Fibroblast of skin of left biceps (primary cell): Measurements from ENCODE around the gene MIF.
"Not testable (repeated sequence)": the region's sequence is repeated elsewhere in the genome, so short reads cannot be mapped to it uniquely, and the experiment has no call there.

Source experiments
- DNase-seq, 2 experiments: peaks; one replicate each; pipeline ENCODE4 v3.0.0-alpha.2; 2013; ENCODE audit warnings: low read depth in 2 of 2

Gene MIF

DNA sequence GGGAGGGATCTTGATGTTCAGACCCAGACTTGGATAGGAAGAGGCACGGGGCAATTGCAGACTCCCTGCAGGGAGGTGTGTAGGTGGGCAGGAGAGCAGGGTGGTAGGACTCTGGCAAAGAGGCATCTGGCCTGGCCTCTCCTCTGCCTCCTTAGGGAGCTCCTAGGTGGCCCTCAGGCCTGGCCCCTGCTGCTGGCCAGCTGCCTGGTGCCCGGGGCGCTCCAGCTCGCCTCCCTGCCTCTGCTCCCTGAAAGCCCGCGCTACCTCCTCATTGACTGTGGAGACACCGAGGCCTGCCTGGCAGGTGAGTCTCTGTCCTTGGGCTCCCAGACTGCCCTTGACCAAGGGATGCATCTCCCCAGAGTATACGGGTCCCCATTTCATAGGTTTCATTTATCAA is 16.6 kb upstream of the MIF start:
- DNase-seq, result no peak

DNA sequence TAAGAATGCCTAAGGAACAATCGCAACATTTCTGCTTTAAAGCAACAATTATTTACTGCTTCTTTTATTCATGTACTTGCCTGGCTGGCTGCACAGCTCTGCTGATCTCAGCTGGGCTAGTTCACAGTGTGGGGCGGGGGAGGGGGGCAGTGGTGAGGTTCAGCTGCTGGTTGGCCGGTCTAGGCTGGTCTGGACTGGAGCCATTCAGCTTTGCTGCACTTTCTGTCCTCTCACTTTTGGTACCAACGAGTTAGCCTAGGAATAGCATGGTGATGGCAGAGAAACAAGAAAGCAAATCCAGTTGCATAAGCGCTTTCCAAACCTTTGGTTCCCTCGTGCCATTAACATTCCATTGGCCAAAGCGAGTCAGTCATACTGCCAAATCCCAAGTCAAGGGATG is 16.0 kb upstream of the MIF start:
- DNase-seq, result no peak

DNA sequence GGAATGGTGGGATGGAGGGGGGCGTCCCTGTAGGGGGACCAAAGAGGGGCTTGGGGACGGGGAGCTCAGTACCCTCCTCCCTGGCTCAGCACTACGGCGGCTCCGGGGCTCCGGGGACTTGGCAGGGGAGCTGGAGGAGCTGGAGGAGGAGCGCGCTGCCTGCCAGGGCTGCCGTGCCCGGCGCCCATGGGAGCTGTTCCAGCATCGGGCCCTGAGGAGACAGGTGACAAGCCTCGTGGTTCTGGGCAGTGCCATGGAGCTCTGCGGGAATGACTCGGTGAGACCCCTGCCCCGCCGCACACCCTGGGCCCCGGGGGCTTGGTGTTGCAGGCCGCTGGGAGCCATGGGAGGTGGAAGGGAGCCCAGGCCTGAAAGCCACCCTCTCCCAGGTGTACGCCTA is 11.8 kb upstream of the MIF start:
- no peak for DNase-seq

DNA sequence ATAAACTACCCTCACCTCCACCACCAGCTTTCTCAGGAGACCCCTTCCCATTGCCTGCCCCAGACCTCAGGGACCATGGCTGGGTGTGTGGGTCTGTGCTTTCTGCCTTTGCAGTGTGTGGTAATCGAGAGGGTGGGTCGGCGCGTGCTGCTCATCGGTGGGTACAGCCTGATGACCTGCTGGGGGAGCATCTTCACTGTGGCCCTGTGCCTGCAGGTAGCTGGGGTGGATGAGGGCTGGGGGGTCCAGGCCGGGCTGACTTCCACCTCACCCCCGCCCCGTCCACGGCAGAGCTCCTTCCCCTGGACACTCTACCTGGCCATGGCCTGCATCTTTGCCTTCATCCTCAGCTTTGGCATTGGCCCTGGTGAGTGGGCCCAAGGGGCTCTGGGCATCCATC is 10.5 kb upstream of the MIF start:
- no peak for DNase-seq

DNA sequence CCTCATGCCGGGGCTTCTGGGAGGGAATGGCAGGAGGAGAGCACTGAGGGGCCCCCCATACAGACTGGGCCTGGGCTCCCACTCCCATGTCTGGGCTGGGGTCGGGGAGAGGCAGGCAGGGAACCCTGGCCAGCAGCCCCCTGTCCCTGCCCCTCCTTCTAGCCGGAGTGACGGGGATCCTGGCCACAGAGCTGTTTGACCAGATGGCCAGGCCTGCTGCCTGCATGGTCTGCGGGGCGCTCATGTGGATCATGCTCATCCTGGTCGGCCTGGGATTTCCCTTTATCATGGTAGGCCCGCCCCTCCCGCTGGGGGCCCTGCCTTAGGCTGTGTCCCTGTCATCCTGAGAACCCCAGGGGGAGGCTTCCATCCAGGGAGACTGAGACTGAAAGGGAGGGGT is 10.0 kb upstream of the MIF start:
- DNase-seq, result no peak

DNA sequence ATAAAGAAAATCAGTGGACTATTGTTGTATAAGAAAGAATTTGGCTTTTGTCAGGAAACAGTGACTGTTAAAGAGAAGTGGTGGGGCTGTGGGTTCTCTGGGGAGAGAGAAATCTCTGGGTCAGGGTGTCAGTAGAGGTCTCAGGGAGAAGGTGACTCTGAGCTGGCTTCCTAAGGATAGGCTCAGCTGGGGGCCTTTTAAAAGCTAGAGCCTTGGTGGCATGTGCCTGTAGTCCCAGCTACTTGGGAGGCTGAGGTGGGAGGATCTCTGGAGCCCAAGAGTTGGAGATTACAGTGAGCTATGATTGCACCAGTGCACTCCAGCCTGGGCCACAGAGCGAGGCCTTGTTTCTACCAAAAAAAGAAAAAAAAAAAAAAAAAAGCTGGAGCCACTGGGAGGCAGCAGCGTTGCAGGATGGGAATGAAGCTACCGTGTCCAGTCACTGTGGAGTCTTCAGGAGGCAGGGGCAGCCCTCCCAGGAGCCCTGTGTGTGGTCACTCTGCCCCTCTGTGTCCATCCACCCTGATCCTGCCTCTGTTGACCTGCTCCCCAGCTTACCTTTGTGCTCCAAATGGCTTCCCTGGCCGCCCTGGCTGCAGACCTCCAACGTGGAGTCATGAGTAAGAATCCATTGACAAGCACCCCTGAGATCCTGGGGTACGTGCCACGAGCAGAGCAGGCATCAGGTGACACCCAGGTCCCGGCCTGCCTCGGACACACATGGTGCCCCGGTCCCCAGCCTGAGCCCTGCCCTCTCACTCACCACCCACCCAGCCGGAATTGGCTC is 5.4 kb upstream of the MIF start:
- no peak for DNase-seq

DNA sequence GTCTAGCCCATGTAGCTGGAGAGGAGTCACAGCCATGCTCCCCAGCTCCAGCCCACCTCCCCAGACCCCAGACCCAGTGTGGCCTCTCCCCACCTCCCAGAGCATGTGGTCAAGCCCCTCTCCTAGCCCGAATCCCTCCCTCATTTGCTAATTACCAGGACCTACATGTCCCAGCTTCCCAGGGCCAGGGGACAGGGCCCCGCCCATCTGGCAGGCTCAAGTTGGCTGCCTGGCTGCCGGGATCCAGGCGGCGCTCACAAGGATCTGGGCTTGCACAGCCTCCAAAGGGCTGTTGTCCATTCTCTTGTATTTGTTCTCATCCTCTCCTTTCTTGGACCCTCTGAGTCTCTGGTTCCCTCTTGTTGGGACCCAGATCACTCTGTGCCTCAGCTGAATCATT is 4.6 kb upstream of the MIF start:
- DNase-seq, result no peak

DNA sequence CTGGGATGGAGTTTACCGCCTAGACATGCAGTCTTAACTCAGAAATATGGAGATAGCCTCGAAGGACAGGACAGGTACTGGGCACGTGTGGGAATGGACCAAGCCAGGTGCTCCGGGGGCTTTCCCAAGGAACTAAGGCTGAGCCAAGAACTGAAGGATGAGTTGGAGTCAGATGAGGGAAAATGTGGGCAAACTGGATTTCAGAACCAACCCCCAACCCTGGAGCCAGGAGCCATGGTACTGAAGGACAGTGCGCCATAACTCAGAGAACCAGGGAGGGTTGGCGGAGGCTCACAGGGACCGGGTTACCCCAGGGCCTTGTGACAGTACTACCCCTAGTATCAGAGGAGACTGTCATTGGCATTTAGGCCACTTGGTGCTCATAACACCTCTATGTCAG is 2.5 kb upstream of the MIF start:
- no peak for DNase-seq

DNA sequence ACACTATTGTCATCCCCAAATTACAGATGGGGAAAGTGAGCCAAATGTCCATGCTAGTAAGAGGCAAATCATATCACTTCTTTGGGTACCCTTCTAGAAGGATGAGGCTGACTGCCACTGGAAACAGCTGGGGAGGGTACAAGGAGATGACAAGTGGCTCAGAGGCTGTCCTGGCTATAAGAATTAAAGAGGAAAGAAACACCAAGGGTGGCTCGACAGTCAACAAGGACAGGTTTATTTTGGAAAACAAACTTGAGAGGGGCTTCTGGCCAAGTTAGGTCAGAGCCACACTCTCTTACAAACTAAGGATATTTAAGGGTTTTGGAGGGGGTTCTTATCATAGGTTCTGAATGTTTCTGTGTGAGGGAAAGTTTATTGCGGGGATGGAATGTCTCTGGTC is 2.1 kb upstream of the MIF start:
- DNase-seq, result no peak

DNA sequence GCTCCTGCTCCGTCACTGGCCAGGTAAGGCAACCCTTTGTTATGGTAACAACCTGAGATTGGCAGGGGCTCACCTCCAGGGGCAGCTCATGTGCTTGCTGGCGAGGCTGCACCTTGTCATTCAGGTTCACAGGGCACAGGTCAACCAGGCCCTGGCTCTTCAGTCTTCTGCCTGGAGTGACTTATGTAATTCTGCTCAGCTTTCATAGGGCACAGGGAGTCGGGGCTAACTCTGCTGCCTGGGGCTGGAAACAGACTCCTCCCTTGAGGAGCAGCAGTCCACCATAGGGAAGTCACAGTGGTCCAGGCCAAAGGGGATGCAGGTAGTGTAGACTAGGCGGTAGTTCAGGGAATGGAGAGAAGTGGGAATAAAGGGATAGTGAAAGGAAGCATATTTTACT is 1.5 kb upstream of the MIF start:
- DNase-seq, result no peak

DNA sequence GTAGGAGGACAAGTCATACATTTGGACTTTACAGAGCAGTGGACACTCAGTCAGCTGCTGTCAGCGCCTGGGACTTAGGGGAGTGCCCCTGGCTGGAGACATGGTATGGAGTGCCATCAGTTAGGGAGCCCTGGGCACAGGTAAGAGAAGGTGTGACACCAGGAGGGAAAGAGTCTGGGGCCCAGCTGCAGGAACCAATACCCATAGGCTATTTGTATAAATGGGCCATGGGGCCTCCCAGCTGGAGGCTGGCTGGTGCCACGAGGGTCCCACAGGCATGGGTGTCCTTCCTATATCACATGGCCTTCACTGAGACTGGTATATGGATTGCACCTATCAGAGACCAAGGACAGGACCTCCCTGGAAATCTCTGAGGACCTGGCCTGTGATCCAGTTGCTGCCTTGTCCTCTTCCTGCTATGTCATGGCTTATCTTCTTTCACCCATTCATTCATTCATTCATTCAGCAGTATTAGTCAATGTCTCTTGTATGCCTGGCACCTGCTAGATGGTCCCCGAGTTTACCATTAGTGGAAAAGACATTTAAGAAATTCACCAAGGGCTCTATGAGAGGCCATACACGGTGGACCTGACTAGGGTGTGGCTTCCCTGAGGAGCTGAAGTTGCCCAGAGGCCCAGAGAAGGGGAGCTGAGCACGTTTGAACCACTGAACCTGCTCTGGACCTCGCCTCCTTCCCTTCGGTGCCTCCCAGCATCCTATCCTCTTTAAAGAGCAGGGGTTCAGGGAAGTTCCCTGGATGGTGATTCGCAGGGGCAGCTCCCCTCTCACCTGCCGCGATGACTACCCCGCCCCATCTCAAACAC is 850 bp upstream of the MIF start:
- no peak for DNase-seq

DNA sequence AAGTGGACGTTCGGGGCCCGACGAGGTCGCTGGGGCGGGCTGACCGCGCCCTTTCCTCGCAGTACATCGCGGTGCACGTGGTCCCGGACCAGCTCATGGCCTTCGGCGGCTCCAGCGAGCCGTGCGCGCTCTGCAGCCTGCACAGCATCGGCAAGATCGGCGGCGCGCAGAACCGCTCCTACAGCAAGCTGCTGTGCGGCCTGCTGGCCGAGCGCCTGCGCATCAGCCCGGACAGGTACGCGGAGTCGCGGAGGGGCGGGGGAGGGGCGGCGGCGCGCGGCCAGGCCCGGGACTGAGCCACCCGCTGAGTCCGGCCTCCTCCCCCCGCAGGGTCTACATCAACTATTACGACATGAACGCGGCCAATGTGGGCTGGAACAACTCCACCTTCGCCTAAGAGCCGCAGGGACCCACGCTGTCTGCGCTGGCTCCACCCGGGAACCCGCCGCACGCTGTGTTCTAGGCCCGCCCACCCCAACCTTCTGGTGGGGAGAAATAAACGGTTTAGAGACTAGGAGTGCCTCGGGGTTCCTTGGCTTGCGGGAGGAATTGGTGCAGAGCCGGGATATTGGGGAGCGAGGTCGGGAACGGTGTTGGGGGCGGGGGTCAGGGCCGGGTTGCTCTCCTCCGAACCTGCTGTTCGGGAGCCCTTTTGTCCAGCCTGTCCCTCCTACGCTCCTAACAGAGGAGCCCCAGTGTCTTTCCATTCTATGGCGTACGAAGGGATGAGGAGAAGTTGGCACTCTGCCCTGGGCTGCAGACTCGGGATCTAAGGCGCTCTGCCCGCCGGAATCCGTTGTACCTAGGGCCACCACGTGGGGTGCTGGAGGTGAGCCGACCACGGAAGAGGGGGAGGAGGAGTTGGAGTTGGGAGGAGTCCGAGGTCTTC is 771 bp downstream of the MIF start:
- peak in 1 of 2 experiments; percentile 39 for DNase-seq

DNA sequence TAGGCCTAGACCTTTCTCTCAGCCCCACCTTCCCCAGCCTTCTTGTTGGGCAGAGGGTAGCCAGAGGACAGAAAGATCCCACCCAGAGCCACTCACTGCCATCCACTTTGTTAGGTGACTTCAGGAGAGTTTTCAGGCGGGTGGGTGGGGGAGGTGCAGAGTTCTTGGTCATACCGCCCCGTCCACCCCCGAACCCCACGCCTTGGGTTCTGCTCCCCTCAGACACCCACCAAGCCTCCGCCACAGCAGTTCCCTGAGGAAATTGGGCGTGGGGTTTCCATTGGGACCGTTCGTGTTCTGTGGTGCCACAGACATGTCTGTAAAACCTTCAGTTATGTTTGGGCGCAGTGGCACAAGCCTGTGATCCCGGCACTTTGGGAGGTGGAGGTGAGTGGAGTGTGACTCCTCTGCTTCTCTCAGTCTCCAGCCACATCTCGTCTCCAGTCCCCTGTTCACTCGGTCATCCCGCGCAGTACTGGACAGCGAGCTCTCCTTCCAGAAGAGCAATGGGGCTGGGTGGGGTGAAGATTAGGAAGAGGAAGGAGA is 1.5 kb downstream of the MIF start:
- no peak for DNase-seq

DNA sequence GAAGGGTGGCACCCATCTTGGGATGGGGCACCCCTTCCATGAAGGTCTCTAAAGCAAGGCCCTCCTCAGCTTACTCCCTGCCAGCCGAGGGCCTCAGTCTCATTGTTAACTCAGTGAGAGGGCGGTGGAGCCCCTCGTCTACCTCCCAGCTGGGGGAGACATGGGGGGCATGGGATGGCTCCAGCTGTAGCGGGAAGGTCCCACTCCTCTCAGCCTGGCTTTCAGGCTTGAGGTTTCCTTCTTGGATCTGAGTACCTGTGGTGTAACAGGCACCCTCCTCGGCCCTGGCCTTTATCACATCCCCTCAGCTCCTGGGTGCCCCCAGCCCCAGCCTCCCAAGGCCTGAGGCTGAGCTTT is 2.0 kb downstream of the MIF start:
- no peak for DNase-seq

DNA sequence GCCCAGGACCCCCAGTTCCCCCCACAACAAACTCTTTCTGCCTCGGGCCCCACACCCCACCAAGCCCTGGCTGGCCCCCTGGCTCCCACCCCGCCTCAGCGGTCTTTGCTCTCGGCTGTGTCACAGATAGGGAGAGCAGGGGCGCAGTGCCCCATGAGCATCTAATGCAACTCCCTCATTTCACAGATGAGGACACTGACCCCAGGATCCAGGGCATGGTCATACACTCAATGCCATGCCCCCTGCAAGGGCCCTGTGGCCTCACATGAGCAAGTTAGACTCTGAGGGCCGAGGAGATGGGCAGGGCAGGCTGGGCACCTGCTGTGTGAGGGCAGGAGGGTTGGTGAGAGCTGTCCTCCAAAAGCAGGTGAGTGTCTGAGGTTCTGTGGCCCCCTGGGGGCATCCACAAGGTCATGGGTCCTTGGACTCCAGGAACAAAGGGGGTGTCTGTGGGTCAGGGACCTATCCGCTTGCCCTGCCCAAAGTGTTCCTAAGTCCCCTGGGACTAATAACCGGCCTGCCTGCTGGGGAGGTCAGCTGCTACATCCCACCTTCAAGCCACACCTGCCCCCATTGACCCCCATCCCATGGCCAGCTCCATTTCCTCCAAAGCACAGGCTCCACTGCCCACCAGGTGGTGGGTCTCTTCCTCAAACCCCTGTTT is 2.5 kb downstream of the MIF start:
- DNase-seq, result no peak

DNA sequence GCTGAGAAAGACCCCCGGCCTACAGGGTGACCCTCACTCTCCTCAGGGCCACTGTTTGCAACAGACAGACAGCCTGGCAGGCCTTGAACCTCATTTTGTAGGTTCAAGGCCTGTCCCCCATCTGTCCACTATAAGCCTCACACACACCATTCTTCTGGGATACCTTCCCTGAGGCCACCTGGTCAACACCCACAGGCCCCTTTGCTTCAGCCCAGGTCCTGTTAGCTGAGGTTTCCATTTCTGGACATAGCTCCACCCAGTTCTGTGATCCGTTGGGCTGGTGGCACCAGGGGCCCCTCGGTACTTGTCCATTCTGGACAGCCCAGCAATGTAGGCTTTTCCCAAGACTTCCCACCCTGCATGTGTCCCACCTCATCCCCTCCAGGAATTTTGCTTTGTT is 3.1 kb downstream of the MIF start:
- DNase-seq, result no peak

DNA sequence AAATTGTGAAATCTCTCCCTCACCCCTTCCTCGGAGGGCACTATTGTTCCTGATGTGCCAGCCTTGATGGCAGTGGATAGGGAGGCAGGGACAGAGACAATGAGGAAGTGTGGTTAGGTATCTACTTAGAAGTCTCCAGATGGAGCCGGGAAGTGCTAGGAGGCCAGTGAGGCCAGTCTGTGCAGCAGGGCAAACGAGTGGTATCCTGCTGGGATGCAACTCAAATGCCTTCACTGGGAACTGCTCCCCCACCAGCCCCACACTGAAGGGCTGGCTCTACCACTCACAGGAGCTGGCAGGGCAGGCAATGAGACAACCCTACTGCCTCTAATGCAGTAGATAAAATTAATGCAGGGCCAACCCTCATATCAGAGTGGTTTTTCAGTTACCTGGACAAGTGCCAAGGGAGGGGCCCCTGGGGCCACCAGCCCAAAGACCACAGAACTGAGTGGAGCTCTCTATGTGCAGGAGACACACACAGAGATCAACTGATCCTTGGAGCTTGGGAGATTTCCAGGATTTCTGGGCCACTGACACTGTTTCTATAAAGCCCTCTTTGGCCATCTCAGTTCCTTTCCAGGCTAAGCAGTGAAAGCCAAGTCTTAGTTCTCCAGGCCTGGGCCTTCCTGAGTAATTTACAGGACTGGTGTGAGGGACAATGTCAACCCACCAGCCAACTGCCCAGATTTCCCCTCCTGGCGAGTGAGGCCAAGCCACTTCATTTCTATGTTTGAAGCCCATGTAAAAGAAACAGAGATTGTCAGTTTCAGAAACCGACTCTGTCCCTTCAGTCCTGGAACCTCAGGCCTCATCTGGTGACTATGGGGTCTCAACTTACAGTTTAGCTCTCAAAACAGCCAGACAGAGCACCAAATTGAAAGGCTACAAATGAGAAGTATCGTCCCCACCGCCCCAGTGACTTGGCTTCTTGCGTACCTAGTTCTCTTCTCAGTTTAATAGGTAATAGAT is 4.1 kb downstream of the MIF start:
- no peak for DNase-seq

DNA sequence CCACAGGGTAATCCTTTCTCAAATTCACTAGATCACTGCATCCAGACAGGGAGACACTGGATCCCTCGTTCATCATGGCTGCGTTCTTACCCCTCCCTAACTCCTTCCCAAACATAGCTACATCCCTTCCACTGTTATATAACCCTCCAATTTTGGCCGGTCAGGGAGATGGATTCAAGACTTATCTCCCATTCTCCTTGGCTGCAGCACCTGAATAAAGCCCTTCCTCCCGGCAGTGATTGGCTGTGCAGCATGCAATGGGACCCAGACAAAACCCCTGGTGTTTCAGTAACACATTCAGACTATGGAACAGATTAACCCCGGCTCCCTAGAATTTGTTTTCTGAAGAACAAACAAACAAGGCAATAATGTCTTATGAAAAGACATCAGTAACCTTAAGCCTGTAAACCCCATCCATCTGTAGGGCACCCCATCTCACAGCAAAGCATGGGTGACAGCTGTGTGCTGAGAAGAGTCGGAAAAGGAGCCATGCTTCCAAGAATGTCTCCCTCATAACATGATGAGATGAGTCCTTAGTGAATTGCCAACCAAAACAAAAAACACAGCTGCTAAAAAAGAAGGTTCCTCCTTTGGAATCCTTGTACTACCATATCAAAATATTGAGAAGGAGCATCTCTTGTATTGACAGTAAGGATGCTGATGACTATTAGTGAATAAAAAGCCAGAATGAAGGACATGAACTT is 5.0 kb downstream of the MIF start:
- no peak for DNase-seq

DNA sequence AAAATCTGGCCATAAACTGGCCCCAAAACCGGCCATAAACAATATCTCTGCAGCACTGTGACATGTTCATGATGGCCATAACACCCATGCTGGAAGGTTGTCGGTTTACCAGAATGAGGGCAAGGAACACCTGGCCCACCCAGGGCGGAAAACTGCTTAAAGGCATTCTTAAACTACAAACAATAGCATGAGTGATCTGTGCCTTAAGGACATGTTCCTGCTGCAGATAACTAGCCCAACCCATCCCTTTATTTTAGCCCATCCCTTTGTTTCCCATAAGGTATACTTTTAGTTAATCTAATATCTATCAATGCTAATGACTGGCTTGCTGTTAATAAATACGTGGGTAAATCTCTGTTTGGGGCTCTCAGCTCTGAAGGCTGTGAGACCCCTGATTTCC is 6.0 kb downstream of the MIF start:
- not testable (repeated sequence) for DNase-seq

DNA sequence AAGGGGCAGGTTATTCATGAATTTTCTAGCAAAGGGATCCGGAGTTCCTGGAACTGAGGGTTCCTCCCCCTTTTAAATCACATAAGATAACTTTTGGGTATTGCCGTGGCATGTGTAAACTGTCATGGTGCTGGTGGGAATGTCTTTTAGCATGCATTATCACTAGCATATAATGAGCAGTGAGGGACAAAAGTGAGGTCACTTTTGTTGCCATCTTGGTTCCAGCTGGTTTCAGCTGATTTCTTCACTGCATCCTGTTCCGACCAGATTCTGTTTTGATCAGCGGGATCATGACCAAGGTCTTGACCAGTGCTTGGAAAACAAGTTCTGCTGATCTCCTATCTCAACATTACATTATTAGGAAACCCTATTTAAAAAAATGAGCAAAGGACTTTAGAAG is 7.4 kb downstream of the MIF start:
- no peak for DNase-seq
